ENCODE results near the gene TRAF2. TPM values are rescaled to one million over a fixed set of nuclear protein-coding genes. Genes with fewer than 3 reads are reported as not detected.

Gene TRAF2
- total RNA-seq, 1 experiment from 2014 or later = 10.1 TPM

Other genes starting within 250 kb of the TRAF2 start
- gene EGFL7, start 223.6 kb upstream of the TRAF2 start, total RNA-seq (2014; rRNA removed; shearing (Covaris generic)) = 1.6 and 4.1 TPM in 2 replicates
- 20.4 and 34.7 TPM in 2 replicates for gene AGPAT2, start 199.1 kb upstream of the TRAF2 start, total RNA-seq (2014; rRNA removed; shearing (Covaris generic))
- not detected in 2 replicates for gene DIPK1B, start 173.9 kb upstream of the TRAF2 start, total RNA-seq (2014; rRNA removed; shearing (Covaris generic))
- 0.10 TPM in 1 of 2 replicates, not detected in the other for gene LCN10, start 143.6 kb upstream of the TRAF2 start, total RNA-seq (2014; rRNA removed; shearing (Covaris generic))
- gene LCN6, start 138.0 kb upstream of the TRAF2 start, total RNA-seq (2014; rRNA removed; shearing (Covaris generic)) = not detected in 2 replicates
- not detected in 2 replicates for gene LCN8, start 128.3 kb upstream of the TRAF2 start, total RNA-seq (2014; rRNA removed; shearing (Covaris generic))
- not detected in 2 replicates for gene LCN15, start 122.0 kb upstream of the TRAF2 start, total RNA-seq (2014; rRNA removed; shearing (Covaris generic))
- 49.4 and 79.2 TPM in 2 replicates for gene TMEM141, start 95.2 kb upstream of the TRAF2 start, total RNA-seq (2014; rRNA removed; shearing (Covaris generic))
- gene CCDC183, start 90.2 kb upstream of the TRAF2 start, total RNA-seq (2014; rRNA removed; shearing (Covaris generic)) = not detected in 2 replicates
- 30.0 and 37.8 TPM in 2 replicates for gene RABL6, start 78.6 kb upstream of the TRAF2 start, total RNA-seq (2014; rRNA removed; shearing (Covaris generic))
- gene AJM1, start 44.0 kb upstream of the TRAF2 start, total RNA-seq (2014; rRNA removed; shearing (Covaris generic)) = 0.72 and 1.3 TPM in 2 replicates
- 88.7 and 92.2 TPM in 2 replicates for gene PHPT1, start 37.1 kb upstream of the TRAF2 start, total RNA-seq (2014; rRNA removed; shearing (Covaris generic))
- 0.36 and 0.39 TPM in 2 replicates for gene MAMDC4, start 34.2 kb upstream of the TRAF2 start, total RNA-seq (2014; rRNA removed; shearing (Covaris generic))
- gene EDF1, start 20.2 kb upstream of the TRAF2 start, total RNA-seq (2014; rRNA removed; shearing (Covaris generic)) = 304 and 460 TPM in 2 replicates
- gene FBXW5, start 58.2 kb downstream of the TRAF2 start, total RNA-seq (2014; rRNA removed; shearing (Covaris generic)) = 48.7 and 74.1 TPM in 2 replicates
- not detected in 2 replicates for gene C8G, start 58.7 kb downstream of the TRAF2 start, total RNA-seq (2014; rRNA removed; shearing (Covaris generic))
- gene LCN12, start 65.8 kb downstream of the TRAF2 start, total RNA-seq (2014; rRNA removed; shearing (Covaris generic)) = not detected in 2 replicates
- gene PTGDS, start 91.0 kb downstream of the TRAF2 start, total RNA-seq (2014; rRNA removed; shearing (Covaris generic)) = 0.24 TPM in 1 of 2 replicates, not detected in the other
- not detected in 2 replicates for gene LCNL1, start 96.5 kb downstream of the TRAF2 start, total RNA-seq (2014; rRNA removed; shearing (Covaris generic))
- 24.5 and 50.9 TPM in 2 replicates for gene PAXX, start 105.9 kb downstream of the TRAF2 start, total RNA-seq (2014; rRNA removed; shearing (Covaris generic))
- gene CLIC3, start 110.1 kb downstream of the TRAF2 start, total RNA-seq (2014; rRNA removed; shearing (Covaris generic)) = 0.68 and 1.7 TPM in 2 replicates
- 4.1 and 10.8 TPM in 2 replicates for gene ABCA2, start 141.7 kb downstream of the TRAF2 start, total RNA-seq (2014; rRNA removed; shearing (Covaris generic))
- not detected in 2 replicates for gene FUT7, start 145.6 kb downstream of the TRAF2 start, total RNA-seq (2014; rRNA removed; shearing (Covaris generic))
- 0.60 and 1.6 TPM in 2 replicates for gene NPDC1, start 159.7 kb downstream of the TRAF2 start, total RNA-seq (2014; rRNA removed; shearing (Covaris generic))
- gene ENTPD2, start 167.5 kb downstream of the TRAF2 start, total RNA-seq (2014; rRNA removed; shearing (Covaris generic)) = not detected in 2 replicates
- 15.3 and 21.8 TPM in 2 replicates for gene SAPCD2, start 184.0 kb downstream of the TRAF2 start, total RNA-seq (2014; rRNA removed; shearing (Covaris generic))
- gene UAP1L1, start 191.0 kb downstream of the TRAF2 start, total RNA-seq (2014; rRNA removed; shearing (Covaris generic)) = 7.6 and 10.0 TPM in 2 replicates
- 39.2 and 56.9 TPM in 2 replicates for gene MAN1B1, start 200.5 kb downstream of the TRAF2 start, total RNA-seq (2014; rRNA removed; shearing (Covaris generic))
- gene DPP7, start 228.2 kb downstream of the TRAF2 start, total RNA-seq (2014; rRNA removed; shearing (Covaris generic)) = 30.8 and 37.5 TPM in 2 replicates

Data from RPMI7951 (cell line).